ENCODE results near the gene KRTAP21-3.
"Not testable (repeated sequence)": the region's sequence is repeated elsewhere in the genome, so short reads cannot be mapped to it uniquely, and the experiment has no call there.

The KRTAP21-3 gene, protein sequence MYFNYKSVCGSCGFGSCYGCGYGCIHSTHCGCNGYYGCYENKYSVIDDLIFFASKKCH

DNA sequence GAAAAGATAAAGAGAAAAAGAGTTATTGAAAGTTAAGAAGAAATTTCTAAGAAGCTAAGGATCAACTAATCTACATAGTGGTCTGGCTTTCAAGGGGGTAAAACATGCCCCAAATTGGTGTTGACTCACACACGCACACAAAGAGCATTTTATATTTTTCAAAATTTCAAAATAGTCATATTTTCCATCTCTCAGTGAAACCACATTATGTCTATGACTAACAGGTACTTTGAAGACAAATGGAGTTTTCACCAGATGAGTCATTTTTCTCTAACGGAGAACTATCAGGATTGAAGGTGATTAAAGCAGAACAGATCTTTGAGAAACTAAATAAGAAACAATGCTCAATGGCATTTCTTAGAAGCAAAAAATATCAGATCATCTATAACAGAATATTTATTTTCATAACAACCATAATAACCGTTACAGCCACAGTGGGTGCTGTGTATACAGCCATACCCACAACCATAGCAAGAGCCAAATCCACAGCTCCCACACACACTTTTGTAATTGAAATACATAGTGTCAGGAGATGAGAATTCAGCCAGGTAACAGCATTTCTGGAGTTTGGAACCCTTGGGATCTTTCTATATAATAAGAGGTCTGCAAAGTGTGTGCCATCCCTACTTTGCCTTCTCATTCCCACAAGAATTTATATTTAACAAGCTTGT lies at the start of gene KRTAP21-3:
KRTAP21-3 (minus strand) TSS at position 539 of the 671 bp plus-strand sequence; CDS start at position 521, 18 bp downstream.
- no peak for DNase-seq

DNA sequence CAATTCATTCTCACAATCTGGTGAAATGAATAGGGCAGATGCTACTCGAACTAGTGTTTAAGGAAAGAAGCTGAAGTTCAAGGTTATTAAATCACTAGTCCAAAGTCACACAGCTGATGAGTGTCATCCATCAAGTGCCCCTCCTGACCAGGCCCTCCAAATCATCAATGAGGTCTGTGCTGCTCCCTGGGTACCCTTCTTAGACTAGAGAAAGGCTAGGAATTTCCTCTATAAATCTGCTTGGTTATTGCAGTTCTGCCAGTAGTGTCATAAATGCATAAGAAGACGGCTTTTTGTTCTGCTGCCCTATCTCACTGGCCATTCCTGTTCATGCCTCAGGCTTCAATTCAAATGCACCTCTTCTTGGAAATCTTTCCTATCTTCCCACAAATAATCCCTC lies 42.2 kb upstream of the KRTAP21-3 start:
- DNase-seq: no peak

DNA sequence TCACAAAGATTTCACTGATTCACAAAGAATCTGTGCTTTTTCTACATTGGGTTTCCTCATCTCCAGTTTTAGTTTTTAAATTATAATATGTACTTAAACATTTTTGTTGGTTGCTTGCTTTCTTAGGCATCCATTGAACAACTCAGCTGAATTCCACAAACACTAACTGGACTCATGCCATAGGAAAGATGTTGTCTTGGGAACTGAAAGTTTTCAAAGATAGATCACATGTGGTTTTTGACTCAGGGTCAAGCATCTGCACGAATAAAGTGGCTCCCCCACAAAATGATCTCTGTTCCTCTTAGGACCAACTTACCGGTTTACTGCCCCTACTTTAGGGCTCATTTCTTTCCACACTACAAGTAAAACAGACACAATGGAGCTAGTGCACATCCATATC lies 39.7 kb upstream of the KRTAP21-3 start:
- DNase-seq: no peak

DNA sequence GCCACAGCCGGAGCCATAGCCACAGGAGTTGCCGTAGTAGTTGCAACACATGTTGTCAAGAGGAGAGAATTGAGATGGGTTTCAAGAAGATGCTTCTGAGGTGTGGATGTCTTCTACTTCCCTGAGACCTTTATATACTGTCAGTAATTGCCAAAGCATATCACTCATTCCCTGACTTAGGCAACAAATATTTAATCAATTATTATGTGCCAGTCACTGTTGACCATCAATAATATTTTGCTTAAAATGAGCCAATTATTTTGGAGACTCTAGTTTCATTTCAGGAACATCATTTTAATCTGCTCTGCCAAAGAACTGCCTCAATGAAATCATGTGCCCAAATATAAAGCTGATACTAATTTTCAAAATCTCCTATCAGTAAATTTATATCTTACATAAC lies 36.8 kb upstream of the KRTAP21-3 start, which contains the start of gene KRTAP21-1:
KRTAP21-1 (minus strand) TSS at position 101 of the 400 bp plus-strand sequence; CDS start at position 51, 50 bp downstream.
- not testable (repeated sequence) for DNase-seq

DNA sequence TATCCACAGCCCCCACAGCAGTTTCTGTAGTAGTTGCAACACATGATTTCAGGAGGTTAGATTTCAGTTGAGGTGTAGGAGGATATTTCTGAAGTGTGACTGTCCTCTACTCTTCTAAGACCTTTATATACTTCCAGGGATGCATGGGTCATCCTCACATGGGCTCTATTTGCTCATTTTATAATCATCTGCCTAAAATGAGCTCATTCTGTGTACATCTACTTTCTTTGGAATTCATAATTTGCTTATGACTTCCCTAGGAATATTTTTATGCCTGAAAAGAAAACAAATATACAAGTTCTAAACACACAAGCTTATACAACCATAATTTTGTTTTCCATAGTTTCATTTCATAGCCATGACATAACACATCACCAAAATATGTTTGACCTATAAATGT lies 28.6 kb upstream of the KRTAP21-3 start, which contains the start of gene KRTAP21-2:
KRTAP21-2 (minus strand) TSS at position 101 of the 400 bp plus-strand sequence; CDS start at position 44, 57 bp downstream.
- DNase-seq: no peak

DNA sequence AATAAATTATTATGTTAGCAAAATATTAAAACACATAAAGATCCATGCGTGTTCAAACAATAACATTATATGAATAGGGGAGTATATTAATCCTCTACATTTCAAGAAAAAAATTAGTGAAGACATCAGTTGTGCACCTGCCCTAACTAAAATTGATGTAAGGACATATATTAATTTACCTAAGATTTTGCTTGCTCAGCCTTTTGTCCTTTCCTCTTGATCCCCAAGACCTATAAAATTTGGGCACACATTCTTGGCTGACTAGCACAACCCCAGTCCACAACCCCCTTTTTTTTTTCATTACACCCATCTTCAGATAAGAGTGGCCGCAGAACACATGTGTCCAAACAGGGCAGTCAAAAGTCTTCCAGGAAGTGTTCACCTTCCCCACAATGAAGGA lies 21.9 kb upstream of the KRTAP21-3 start:
- no peak for DNase-seq

DNA sequence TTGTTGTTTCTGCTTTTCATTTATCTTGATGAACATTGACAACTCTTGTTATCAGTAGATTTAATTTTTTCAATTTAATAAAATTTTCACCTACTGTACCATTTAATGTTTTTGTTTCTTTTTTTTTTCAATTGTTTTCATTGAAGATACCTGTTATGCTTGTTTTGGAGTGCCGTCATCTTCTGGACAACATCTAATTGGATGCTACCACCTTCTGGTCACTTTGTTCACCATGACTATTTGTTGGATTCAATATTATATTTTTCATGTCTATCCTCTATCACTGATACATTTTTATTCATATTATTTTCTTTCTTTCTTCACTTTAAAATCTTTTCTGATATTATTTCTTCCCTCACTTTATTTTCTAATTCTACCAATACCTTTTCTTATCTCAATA lies 14.4 kb upstream of the KRTAP21-3 start:
- DNase-seq: no peak

DNA sequence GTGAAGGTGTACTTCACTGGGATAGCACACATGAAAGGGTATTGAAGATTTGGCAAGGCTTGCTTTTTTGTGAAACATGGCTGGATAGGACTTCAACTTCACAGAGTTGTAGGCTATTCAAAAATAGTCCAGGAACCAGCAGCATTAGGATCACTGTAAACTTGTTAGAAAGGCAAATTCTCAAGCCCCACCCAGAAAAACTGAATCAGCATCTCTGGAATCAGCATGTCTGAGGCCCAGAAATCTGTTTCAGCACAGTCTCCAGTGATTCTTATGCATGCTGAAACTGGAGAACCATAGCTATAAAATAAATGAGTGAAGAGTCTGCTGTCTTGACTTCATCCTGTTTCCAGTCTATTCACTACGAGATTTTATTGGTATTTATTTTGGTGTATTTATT lies 8.1 kb upstream of the KRTAP21-3 start:
- DNase-seq: no peak

DNA sequence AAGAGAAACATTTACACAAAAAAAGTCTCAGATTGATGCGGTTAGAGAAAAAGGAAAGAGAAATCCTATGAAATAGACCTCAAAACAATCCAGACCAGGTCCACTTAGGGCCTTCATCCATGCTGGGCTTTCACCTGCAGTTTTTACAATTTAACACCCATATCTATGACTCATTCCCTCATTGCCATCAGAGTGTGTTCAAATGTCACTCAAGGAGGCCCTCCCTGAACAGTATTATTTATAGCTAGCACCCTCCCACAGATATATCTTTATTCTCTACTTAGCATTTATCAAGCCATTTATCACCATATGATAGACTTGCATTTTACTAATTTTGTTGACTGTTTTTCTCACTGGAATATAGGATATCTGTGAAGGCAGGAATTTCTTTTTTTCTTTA lies 824 bp upstream of the KRTAP21-3 start:
- no peak for DNase-seq

DNA sequence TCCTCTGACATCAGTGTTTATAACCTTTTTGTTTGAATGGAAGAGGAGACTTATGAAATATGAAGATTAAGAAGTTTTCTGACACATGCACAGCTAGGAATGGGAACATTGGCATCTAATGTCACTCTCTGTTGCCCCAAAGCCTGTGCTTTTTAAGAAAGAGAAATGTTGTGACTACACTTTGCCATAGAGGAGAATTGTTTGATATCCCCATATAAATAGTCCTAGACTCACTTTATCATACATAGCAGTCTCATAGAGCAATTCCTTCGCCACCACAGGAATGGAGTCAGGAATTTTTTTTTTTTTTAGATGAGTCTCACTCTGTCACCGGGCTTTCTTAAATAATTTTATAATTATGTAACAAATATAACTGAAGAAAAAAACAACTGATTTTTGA lies 1.5 kb downstream of the KRTAP21-3 start:
- no peak for DNase-seq

DNA sequence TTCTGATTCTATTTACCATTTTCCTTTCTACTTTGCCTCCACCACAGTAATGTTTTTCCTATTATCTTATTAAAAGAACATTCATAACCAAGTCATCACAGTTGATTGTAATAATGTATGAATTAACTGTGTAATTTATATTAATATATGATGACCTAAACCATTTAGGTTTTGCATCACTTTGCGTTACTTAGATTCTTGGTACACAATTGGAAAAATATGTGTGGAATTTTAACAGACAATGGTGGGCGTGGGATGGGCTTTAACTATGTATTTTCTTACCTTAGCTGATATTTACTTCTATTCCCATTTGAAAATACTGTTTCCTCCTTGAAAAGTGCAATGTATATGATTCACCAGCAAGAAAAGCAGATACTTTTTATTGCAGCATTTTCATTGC lies 3.6 kb downstream of the KRTAP21-3 start:
- DNase-seq: no peak

DNA sequence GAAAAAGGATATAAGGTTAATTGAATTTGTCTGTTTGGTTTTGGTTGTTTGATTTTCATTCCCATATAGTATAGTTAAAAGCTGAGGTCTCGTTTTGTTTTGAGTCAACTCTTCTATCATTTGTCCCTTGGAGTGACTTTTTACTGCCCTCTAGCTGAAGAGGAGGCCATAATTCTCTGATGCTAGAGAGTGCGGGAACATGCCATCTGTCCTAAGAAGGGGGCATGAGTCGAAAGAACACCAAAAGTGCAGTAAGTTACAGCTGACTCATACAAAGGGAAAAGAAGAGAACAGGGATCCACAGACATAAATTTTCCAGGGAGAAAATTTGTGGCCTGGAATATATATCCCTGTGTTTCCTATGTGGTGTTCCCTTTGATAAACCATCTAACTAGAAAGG lies 4.1 kb downstream of the KRTAP21-3 start:
- DNase-seq: no peak

DNA sequence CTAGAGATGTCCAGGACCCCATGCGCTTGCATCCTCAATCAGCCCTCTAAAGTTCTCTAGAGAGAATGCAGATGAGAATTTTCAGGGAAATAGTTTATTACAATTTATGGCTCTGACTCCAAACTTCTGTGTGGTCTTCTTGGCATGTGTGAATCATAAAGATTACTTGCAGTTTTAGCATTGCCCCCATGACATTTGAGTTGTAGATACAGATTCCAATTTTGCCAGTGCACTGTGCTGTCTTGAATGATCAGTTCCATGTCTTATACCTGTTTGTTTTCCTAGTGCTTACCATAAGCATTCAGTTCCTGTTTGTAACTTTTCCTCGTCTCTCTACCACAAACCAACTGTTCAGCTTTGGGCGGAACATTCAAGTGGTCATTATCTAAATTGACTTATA lies 4.8 kb downstream of the KRTAP21-3 start:
- no peak for DNase-seq

DNA sequence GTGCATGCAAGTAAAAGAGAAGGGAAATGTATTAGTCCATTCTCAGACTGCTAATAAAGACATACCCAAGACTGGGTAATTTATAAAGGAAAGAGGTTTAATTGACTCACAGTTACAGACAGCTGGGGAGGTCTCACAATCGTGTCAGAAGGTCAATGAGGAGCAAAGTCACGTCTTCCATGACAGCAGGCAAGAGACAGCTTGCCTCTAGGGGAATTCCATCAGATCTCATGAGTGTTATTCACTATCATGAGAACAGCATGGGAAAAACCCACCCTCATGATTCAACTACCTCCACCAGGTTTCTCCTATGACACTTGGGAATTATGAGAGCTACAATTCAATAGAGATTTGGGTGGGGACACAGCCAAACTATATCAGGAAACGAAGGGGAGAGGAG lies 8.1 kb downstream of the KRTAP21-3 start:
- no peak for DNase-seq

DNA sequence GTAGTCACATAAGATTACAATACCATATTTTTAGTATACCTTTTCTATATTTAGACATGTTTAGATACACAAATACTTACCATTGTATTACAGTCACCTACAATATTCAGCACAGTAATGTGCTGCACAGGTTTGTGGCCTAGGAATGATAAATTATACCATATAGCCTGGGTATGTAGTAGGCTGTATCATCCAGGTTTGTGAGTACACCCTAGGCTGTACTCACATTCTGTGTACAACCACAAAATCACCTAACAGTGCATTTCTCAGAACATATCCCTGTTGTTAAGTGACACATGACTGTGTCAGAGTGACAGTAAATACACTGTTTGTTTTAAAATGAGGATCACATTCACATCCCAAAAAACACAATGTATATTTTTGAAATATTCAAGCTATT lies 11.2 kb downstream of the KRTAP21-3 start:
- no peak for DNase-seq

DNA sequence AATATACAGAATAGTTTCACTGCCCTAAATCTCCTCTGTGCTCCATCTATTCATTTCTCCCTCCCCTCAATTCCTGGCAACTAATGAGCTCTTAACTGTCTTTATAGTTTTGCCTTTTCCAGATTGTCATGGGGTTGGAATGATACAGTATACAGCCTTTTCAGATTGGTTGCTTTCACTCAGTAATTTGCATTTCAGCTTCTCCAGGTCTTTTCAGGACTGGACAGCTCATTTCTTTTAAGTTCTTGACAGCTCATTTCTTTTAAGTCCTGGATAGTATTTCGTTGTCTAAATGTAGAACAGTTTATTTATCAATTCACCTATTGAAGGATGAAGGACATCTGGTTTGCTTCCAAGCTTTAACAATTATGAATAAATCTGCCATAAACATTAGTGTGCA lies 22.6 kb downstream of the KRTAP21-3 start:
- no peak for DNase-seq

DNA sequence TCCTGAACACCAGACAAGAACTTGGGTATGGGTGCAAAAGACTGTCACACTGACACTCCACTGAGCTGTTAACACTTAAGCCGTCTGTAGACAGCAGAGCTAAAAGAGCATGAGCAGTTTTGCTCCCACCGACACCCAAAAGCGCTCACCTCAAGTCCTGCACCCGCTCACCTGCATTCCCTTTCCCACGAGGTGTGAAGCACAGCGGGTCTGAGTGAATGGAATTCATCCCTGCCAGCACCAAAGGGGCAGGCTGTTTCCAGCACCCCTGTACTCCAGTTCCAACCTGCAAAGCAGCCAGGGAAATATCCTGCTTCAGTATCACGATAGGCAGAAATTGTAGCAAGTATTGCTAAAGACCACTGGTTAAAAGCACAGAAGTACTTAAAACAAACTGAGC lies 28.8 kb downstream of the KRTAP21-3 start:
- DNase-seq: no peak

DNA sequence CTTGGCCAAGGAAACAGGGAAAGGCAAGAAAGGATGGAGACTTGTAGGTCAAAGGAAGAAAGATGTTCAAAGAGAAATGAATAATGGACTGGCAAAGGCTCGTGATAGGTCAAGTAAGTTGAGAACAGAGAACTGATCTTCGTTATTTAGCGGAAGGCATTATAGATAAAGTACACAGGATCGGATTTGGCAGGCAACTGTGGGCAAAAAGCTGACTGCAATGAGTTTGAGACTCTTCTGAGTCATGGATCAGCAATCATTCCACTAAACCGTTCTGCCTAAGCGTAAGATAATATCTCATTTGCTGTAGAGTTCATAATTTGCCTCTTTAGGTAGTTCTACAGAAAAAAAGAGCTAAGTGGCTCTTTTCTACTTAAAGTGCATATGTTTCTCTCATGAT lies 34.1 kb downstream of the KRTAP21-3 start:
- DNase-seq: no peak

DNA sequence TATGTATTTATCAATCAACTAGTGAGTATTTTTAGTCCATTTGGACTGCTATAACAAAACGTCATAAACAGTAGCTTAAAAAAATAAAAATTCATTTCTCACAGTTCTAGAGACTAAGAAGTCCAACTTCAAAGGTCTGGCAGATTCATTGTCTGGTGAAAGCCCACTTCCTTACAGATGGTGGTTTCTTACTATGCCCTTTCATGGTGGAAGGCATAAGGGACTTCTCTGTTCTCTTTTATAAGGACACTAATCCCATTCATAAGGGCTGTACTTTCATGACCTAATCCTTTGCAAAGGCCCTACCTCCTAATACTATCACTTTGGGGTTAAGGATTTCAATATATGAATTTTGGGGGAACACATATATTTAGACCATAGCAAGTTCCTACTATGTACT lies 38.0 kb downstream of the KRTAP21-3 start:
- no peak for DNase-seq

DNA sequence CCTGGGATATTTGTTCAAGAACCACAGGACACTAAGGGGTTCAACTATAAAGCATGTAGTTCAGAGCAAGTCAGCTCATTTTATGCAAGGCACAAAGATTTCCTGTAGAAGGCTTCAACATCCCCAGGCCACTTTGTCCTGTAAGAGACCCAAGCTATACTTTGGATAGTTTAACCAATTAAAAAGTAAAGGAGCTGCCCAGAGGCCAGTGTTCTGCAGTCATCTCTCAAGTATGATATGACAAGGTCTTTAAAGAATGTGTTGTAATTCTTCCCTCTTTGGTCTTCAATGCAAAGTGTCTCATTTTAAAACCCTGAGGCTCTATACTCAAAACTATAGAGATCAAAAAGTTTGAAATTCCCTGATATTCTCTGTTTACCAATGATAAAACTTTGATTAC lies 41.8 kb downstream of the KRTAP21-3 start:
- no peak for DNase-seq

DNA sequence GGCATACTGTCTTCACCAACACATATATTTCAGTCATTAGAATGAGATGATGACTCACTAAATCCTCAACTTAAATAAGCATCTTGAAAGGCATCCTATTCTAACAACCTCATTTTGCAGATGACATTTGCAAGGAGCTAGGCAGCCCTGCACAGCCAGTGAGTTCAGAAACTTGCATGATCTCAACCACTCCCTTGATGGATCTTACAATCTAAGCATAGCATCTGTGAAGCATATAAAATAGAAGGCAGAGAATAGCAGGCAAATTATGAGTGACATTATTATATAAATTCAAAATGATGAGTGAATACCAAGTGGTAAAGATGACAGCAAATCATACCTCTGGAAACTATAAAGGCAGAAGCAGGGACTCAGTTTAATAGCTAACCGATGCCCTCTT lies 44.3 kb downstream of the KRTAP21-3 start:
- no peak for DNase-seq

DNA sequence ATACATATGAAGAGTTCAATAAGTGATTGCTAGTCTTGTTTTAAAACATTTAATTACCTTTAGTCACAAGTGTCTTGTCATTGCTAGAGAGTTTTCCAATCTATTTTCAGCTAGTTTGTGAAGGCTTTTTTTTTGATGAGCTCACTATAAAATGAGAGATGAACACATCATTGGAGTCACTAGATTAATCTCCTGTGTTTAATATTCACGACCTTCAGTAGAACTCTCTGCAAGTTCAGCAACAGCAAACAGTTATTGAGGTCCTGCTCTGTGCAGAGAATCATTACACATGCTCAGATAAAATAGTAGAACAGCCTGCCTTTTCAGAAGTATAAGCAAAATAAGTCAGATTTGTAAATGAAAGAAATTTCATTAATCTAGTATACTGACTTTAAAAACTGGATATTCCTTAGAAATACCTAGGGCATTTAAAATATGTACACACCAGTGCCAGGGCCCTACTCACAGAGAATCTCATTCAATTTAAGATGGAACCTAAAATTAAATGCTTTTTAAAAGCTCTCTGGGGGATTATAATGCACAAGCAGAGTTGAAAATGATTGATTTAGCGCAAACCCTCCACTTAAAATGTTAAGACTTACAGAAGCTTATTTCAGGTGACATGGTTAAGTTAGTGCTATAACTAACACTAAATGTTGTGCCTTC lies 45.5 kb downstream of the KRTAP21-3 start:
- no peak for DNase-seq

DNA sequence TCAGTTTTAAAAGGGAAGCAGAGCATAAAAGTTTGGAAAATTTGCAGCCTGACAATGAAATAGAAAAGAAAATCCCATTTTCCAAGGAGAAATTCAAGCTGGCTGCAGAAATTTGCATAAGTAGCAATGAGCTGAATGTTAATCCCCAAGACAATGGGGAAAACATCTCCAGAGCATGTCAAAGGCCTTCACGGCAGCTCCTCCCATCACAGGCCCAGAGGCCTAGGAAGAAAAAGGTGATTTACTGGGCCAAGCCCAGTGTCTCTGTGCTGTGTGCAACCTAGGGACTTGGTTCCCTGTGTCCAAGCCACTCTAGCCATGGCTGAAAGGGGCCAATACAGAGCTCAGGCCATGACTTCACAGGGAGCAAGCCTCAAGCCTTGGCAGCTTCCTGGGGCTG lies 49.8 kb downstream of the KRTAP21-3 start:
- DNase-seq: no peak
